ENCODE measurements around the gene KMO.

GRCh38 chr1:241614144-241614543 lies 82.0 kb downstream of the KMO start:
- TF ChIP-seq CTCF (IDR thresholded peaks at IDR 0.05), result no peak
- no peak for TF ChIP-seq POLR2A (IDR thresholded peaks at IDR 0.05)
